Pulmonary artery endothelial cell (primary cell): ENCODE measurements around the gene RBM4. TPM values are rescaled to one million over a fixed set of nuclear protein-coding genes. Genes with fewer than 3 reads are reported as not detected.

Experiments used
- DNase-seq: peaks from one replicate; pipeline ENCODE4 v3.0.0-alpha.2; 2011; ENCODE audit warnings: low read depth, low spot score
- total RNA-seq: library from RNA; depleted of rRNA; stranded (reverse); fragments of >200 nt; gene quantifications from 2 replicates; pipeline ENCODE4 v1.2.3, GENCODE V29; 2014

RBM4 gene
- total RNA-seq, 1 donor from 2014 or later = 124 TPM

GRCh38 chr11:66651016-66651415 lies 12.5 kb downstream of the RBM4 start:
- DNase-seq = no peak

DNA sequence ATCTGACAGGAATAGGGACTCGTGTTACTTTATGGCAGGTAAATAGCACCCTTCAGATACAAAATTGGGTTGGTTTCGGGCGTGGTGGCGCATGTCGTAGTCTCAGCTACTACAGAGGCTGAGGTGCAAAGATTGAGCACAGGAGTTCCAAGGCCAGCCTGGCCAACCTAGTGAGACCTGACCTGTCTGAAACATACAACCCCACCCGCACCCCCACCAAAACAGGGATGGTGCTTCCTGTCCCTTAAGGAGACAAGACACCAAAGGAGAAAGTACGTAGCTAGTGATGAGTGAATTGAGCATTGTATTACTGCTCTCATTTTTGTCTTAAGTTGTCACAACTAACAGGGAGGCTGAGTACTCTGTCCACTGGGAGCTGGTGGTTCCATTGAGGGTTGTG lies 14.1 kb downstream of the RBM4 start:
- no peak for DNase-seq

- no peak for DNase-seq
These were observed 14.6 kb downstream of the RBM4 start for GRCh38 chr11:66653123-66653522.

- DNase-seq = no peak
These were observed 21.3 kb downstream of the RBM4 start for GRCh38 chr11:66659763-66660162.

DNA sequence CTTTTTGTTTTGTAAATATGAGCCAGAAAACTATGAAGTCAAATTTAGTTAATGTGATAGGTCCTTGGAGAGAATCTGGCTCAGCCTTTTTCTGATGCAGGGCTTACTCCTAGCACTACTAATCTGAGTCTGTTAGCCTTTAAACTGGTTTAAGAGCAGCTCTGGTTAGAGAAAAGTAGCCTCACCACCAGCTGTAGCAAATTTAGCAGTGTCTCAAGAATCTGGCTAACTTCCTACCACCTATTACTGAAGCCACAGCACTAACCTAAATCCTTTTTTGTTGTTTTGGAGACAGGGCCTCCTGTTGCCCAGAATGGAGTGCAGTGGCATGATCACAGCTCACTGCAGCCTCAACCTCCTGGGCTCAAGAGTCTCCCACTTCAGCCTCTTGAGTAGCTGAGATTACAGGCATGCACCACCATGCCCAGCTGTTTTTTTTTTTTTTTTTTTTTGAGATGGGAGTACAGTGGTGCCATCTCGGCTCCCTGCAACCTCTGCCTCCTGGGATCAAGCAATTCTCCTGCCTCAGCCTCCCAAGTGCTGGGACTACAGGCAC lies 25.3 kb downstream of the RBM4 start:
- DNase-seq = no peak

GRCh38 chr11:66665369-66665768 lies 26.9 kb downstream of the RBM4 start:
- no peak for DNase-seq

- DNase-seq = no peak
These were observed 32.3 kb downstream of the RBM4 start for GRCh38 chr11:66670816-66671215.

DNA sequence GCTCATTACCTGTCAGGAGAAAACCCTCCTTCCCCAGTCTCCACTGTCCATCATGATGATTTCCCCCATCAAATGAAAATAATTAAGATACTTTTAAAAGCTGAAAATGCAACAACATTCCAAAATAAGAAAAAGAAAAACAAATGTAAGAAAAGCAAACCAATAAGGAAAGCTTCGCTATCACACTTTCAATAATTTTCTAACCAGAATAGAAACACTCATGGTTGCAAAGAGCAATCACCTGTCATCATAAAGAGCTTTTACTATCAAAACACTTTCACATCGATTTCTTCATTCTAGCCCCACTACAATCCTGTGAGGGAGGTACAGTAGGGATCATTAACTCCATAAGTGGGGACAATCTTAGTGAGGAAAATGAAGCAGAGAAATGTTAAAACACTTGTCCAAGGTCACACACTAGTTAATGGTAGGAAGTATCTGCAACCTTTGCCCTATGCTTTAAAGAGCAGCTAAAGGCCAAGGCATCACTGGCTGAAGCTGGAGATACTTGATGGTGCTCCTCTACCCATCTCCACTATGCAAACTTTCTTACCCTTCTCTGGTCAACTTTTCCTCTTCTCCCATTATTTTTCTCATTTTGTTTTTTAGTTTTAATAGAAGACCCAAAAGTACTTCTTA lies 36.6 kb downstream of the RBM4 start:
- DNase-seq = no peak

DNA sequence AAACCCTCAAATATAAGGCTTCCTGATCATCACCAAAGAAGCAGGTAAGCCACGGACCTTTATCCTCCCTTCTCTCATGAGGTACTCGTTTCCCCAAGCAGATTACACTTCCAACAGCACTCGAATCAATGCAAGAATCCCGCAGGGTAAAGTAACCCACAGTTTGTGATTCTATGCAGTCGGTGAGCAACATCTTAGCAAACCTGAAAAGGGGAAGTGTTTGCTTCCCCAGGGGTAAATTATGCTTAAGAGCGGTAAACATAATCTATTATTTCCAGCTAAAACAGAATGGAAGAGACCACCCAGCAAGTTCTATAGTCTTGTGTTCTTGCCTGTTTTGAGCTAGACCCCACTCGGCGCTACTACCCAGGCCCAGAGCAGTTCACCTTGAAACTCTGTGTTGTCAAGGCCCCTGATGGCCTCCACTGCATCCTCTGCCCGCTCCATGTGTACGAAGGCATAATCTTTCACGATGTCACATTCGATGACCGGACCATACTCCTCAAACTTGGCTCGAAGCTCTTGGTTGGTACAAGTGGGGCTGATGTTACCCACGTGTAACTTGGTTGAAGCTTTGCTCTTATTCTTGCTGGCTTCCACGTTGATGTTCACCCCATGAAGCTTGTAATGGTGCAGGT lies 37.9 kb downstream of the RBM4 start:
- no peak for DNase-seq

DNA sequence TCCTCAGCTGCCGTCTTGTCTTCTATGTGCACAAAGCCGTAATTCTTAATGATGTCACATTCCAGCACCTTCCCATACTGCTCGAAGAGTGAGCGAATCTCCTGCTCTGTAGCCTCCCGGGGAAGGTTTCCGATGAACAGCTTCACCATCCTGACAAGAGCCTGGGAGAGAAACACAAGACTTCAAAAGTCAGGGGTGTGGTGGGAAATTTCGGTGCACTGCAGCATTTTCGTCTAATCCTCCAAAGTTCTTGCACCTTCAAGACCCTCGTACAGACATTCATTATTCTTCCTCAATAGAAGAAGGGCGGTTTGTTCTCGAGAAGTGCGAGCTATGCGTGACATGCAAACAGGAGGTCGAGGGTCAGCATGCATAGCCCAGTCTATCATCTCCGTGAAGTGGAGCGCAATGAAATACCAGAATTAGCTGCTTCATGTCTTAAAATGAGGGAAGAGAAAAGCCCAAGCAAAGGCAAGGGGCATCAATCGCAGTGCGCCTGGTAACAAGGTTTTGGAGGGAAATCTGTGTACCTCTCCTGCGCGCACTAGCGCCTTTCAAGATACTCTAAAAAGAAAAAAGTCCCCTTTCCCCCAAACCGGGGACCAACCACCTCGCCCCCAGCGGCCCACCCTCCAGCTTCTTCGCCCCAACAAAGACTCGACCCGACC lies 38.6 kb downstream of the RBM4 start:
- DNase-seq = no peak

- peak; percentile 84 for DNase-seq
These were observed 39.3 kb downstream of the RBM4 start, which contains the start of gene RBM4B for GRCh38 chr11:66677599-66678375. TSS of gene RBM4B (minus strand) at chr11:66677887. CDS start at chr11:66677079, 808 bp downstream.

DNA sequence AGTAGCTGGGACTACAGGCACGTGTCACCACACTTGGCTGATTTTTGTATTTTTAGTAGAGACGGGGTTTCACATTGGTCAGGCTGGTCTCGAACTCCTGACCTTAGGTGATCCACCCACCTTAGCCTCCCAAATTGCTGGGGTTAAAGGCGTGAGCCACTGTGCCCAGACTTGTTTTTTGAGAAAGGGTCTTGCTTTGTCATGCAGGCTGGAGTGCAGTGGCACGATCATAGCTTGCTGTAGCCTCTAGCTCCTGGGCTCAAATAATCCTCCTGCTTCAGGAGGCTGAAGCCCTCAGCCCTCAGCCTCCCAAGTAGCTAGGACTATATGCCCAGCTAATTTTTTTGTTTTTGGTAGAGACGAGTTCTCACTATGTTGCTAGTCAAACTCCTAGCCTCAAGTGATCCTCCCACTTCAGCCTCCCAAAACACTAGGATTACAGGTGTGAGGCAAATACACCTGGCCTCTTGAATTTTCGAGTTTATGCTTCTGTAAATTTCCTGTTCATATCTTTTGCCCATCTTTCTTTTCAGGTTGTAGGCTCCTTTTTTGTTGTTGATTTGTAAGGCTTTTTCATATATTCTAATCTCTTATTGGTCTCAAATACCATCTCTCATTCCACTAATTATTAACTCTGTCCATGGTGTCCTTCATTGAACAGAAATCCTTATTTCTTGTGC lies 42.6 kb downstream of the RBM4 start:
- no peak for DNase-seq

GRCh38 chr11:66683877-66684276 lies 45.4 kb downstream of the RBM4 start:
- no peak for DNase-seq

DNA sequence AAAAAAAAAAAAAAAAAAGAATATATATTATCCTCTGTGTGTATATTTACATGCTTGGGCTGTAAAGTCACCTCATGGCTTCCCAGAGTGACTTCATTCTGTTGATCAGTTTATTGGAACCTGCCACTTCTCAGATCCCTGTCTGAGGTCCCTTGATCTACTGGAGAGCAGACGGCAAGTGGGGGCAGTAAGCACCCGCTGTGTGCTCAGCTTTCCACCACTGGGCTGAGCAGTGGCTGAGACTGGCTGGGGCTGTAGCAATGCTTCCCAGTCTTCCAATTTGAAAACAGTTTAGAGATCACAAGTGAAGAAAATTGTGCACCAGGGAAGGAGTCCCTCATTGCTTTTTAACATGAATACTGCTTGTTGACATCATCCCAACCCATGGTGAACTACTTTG lies 46.1 kb downstream of the RBM4 start:
- no peak for DNase-seq

DNA sequence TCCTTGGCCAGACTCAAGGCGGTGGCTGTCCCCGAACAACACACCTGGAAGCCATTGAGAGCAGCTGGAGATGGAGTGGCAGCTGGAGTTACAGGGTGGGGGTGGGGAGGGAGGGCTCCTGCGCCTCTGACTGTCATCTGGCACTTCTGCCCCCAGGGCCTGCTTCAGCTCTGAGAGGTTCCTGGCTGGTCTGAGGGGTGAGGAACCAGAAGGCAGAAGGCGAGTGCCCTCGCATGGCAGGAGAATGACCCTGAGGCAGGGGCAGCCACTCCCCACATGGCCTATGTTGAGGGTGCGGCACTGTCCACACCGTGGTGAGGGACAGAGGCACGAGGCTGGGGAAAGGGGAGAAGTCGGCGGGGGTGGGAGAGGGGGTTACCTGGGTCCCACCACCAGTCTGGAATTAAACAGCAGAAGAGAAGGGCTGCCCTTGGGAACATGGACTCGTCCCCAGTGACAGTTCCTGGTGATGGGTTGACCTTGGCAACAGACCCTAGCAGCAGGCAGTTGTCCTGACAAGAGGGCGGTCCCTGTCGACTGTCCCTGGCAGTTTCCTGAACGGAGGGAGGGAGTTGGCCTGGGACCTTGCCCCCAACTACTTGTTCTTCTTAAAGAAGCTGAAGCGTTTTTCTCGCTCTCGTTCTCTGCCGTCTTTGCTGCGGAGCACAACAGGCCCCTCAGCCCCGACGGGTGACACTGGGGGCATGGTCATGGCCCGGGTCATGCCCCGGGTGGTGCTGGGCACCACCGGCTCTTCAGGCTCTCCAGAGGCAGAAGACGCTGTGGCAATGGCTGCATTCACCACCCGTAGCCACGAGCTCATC lies 47.0 kb downstream of the RBM4 start:
- DNase-seq = no peak

GRCh38 chr11:66686100-66686785 lies 47.7 kb downstream of the RBM4 start:
- DNase-seq = no peak

- no peak for DNase-seq
These were observed 48.6 kb downstream of the RBM4 start for GRCh38 chr11:66686801-66687750.

GRCh38 chr11:66687831-66688281 lies 49.4 kb downstream of the RBM4 start:
- no peak for DNase-seq
